ENCODE measurements around the gene LPCAT2. TPM values are rescaled to one million over a fixed set of nuclear protein-coding genes. Genes with fewer than 3 reads are reported as not detected.

Gene LPCAT2
- polyA plus RNA-seq, 3 donors = 28.5 to 49.7 (median 47.1) TPM

GRCh38 chr16:55628306-55628968, 119.6 kb downstream of the LPCAT2 start:
- H3K4me1 ChIP-seq (ENCODE audit: control insufficient read depth in 1 of 2, insufficient read depth in 2 of 2, low read length in 2 of 2) = no peaks in the 10 kb centered on the region
- no peak overlapping the region for H3K4me2 ChIP-seq (replicated peaks; ENCODE audit: extremely low read depth, low read length, poor library complexity, severe bottlenecking)
- no peaks in the 10 kb centered on the region for H4K20me1 ChIP-seq (ENCODE audit: insufficient read depth, low read length)
- H3K27ac Mint-ChIP-seq = no peak overlapping the region
- no peak overlapping the region for H3K9ac ChIP-seq (ENCODE audit: insufficient read depth, low read length, poor library complexity, severe bottlenecking)
- H3K36me3 ChIP-seq (replicated peaks in 1 of 2; ENCODE audit: control insufficient read depth in 1 of 2, insufficient read depth in 2 of 2, low read length in 2 of 2) = no peaks in the 10 kb centered on the region
- H3K9me3 Mint-ChIP-seq = peaks cover 0 to 15% (median 3%) of the 10 kb centered on the region in 7 donors
- peaks cover 0 to 4% (median 0%) of the 10 kb centered on the region in 3 donors for H3K27me3 Mint-ChIP-seq (ENCODE audit: low read depth in 3 of 3)
- no peaks in the 10 kb centered on the region for H3K36me3 Mint-ChIP-seq
- H3K9me3 ChIP-seq (replicated peaks in 1 of 2; ENCODE audit: control insufficient read depth in 1 of 2, insufficient read depth in 1 of 2, low read length in 2 of 2) = peaks cover 0 to 3% of the 10 kb centered on the region in 2 donors
- no peak for TF ChIP-seq CTCF (IDR thresholded peaks at IDR 0.05)
- WGBS (ENCODE audit: insufficient coverage) = 93% methylated on average over 3 of the region's 6 CpGs
- no peaks in the 10 kb centered on the region for H3K27me3 ChIP-seq (ENCODE audit: control insufficient read depth in 2 of 2, insufficient read depth in 2 of 2, low read length in 2 of 2)
- H3K79me2 ChIP-seq (ENCODE audit: insufficient read depth, low read length) = no peaks in the 10 kb centered on the region
- H3K4me3 ChIP-seq (replicated peaks in 1 of 3; ENCODE audit: low read depth in 2 of 3, low read length in 3 of 3) = no peak overlapping the region
- H3K27ac ChIP-seq (ENCODE audit: low read depth in 1 of 2, low read length in 2 of 2) = no peak overlapping the region
- intact Hi-C loops (cut with micrococcal nuclease) = no loop called here
- H3K4me1 Mint-ChIP-seq = no peaks in the 10 kb centered on the region
- DNase-seq = no peak
- H3K4me3 Mint-ChIP-seq = no peak overlapping the region
- H2AFZ ChIP-seq (ENCODE audit: insufficient read depth, low read depth, low read length, poor library complexity, severe bottlenecking) = no peak overlapping the region

DNA sequence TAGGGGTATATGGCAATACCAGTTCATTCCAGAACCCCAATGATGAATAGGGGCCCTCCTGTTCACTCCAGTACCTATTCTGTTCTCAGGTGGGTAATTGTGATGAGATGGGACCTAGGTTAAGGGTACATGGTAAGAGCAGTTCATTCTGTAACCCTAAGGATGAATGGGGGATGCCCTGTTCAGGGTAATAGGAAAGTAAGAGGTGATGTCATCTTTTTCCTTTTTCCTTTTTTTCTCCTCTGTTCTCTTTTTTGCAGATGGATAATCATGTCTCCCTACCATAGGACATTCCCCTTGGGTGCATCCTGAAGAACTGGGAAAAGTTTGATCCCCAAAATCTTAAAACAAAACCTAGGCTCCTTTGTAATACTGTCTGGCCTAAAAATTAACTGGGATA, 121.9 kb downstream of the LPCAT2 start:
- Mint-ChIP-seq H3K9me3 (peaks cover 0 to 15% (median 3%) of the 10 kb centered on the region in 7 donors), H3K27ac (no peak overlapping the region), H3K4me1 (peaks cover 8% of the 10 kb centered on the region), H3K27me3 (ENCODE audit: low read depth in 3 of 3) (peaks cover 0 to 2% (median 0%) of the 10 kb centered on the region in 3 donors), H3K4me3 (no peak overlapping the region), H3K36me3 (no peaks in the 10 kb centered on the region)
- intact Hi-C loops (cut with micrococcal nuclease) = no loop called here
- Histone ChIP-seq H3K4me3 (replicated peaks in 1 of 3; ENCODE audit: low read depth in 2 of 3, low read length in 3 of 3) (no peak overlapping the region), H3K27me3 (ENCODE audit: control insufficient read depth in 2 of 2, insufficient read depth in 2 of 2, low read length in 2 of 2) (no peaks in the 10 kb centered on the region), H3K27ac (ENCODE audit: low read depth in 1 of 2, low read length in 2 of 2) (no peak overlapping the region), H3K4me1 (ENCODE audit: control insufficient read depth in 1 of 2, insufficient read depth in 2 of 2, low read length in 2 of 2) (peaks cover 0 to 6% of the 10 kb centered on the region in 2 donors), H3K36me3 (replicated peaks in 1 of 2; ENCODE audit: control insufficient read depth in 1 of 2, insufficient read depth in 2 of 2, low read length in 2 of 2) (no peaks in the 10 kb centered on the region), H3K4me2 (replicated peaks; ENCODE audit: extremely low read depth, low read length, poor library complexity, severe bottlenecking) (no peak overlapping the region), H4K20me1 (ENCODE audit: insufficient read depth, low read length) (no peaks in the 10 kb centered on the region), H3K79me2 (ENCODE audit: insufficient read depth, low read length) (no peaks in the 10 kb centered on the region), H3K9me3 (replicated peaks in 1 of 2; ENCODE audit: control insufficient read depth in 1 of 2, insufficient read depth in 1 of 2, low read length in 2 of 2) (peaks cover 0 to 3% of the 10 kb centered on the region in 2 donors), H3K9ac (ENCODE audit: insufficient read depth, low read length, poor library complexity, severe bottlenecking) (no peak overlapping the region), H2AFZ (ENCODE audit: insufficient read depth, low read depth, low read length, poor library complexity, severe bottlenecking) (no peak overlapping the region)
- no peak for DNase-seq
- TF ChIP-seq CTCF (IDR thresholded peaks at IDR 0.05) = no peak
